ENCODE results near the gene ANTXR2. TPM values are rescaled to one million over a fixed set of nuclear protein-coding genes. Genes with fewer than 3 reads are reported as not detected.

The ANTXR2 gene
- total and polyA plus RNA-seq, 2 of the 13 experiments (the other 11 are each of a cell fraction or from before 2014, with no cell fraction given) = 4.6 to 14.5 TPM

- TF ChIP-seq LCORL (IDR thresholded peaks at IDR 0.05) (no peak), LCORL (CRISPR knock-in tag; IDR thresholded peaks at IDR 0.05) (no peak), YY1 (IDR thresholded peaks at IDR 0.05; ENCODE audit: insufficient read depth, insufficient replicate concordance, low read depth, low read length) (no peak)
These were observed 40.6 kb upstream of the ANTXR2 start (continued) for GRCh38 chr4:80113615-80114014.

DNA sequence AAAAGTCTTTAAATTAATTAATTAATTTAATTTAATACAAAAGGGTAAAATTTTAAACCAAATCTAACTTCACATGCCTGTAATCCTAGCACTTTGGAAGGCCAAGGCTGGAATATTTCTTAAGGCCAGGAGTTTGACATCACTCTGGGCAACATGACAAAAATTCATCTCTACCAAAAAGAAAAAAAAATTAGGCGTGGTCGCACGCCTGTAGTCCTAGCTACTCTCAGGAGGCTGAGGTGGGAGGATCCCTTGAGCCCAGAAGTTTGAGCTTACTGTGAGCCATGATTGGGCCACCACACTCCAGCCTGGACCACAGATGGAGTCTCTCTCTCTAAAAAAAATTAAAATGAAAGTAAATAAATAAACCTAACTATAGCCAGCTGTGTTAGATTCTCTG, 39.2 kb upstream of the ANTXR2 start:
- ATAC-seq = no peak
- Histone ChIP-seq H3K4me2 (ENCODE audit: low read depth, low read length) (no peak overlapping the region), H4K20me1 (ENCODE audit: insufficient read depth, low read length) (no peaks in the 10 kb centered on the region), H3K79me2 (ENCODE audit: insufficient read depth, low read length) (no peaks in the 10 kb centered on the region), H3K9me3 (ENCODE audit: low read length) (peaks cover 8% of the 10 kb centered on the region; the same call in 1 of the 2 replicates), H3K4me3 (replicated peaks in 1 of 3; ENCODE audit: insufficient read depth in 1 of 3, low read depth in 2 of 3, low read length in 3 of 3) (no peak overlapping the region), H3K9ac (ENCODE audit: insufficient read depth, low read depth, low read length) (no peak overlapping the region), H3K27me3 (ENCODE audit: control insufficient read depth in 1 of 2, insufficient read depth in 2 of 2, low read length in 2 of 2) (no peaks in the 10 kb centered on the region), H3K36me3 (replicated peaks in 1 of 2; ENCODE audit: control insufficient read depth in 1 of 2, insufficient read depth in 2 of 2, low read length in 2 of 2) (no peaks in the 10 kb centered on the region), H3K4me1 (ENCODE audit: insufficient read depth, low read length) (no peaks in the 10 kb centered on the region), H2AFZ (ENCODE audit: low read length) (no peak overlapping the region), H3K27ac (ENCODE audit: extremely low read length, insufficient read depth, low read length) (no peak overlapping the region)
- ChIA-PET CTCF (ENCODE audit: low intra/inter-chr PET ratio, low total read pairs) (no interaction called here), POLR2A (no interaction called here)
- in situ Hi-C loops (cut with HindIII; ENCODE audit: extremely low pct_ligation_motif_present, low pct_unique_long_range_greater_than_20kb) (no loop called here), intact Hi-C loops (cut with micrococcal nuclease; ENCODE audit: unreplicated experiment) (no loop called here)
- FAIRE-seq = no peak
- no TSS peak for BruUV-seq (replicated peaks)
- TF ChIP-seq JARID2 (CRISPR knock-in tag; IDR thresholded peaks at IDR 0.05; ENCODE audit: insufficient replicate concordance) (no peak), ZNF550 (CRISPR knock-in tag; IDR thresholded peaks at IDR 0.05; ENCODE audit: borderline replicate concordance) (no peak), NR2C2 (CRISPR knock-in tag; IDR thresholded peaks at IDR 0.05; ENCODE audit: borderline replicate concordance) (no peak), ZMYM2 (CRISPR knock-in tag; IDR thresholded peaks at IDR 0.05) (no peak), ZNF230 (CRISPR knock-in tag; IDR thresholded peaks at IDR 0.05) (no peak), ZNF124 (CRISPR knock-in tag; IDR thresholded peaks at IDR 0.05) (no peak), CERS6 (CRISPR knock-in tag; IDR thresholded peaks at IDR 0.05) (no peak), ZNF30 (CRISPR knock-in tag; IDR thresholded peaks at IDR 0.05) (no peak), ZNF205 (CRISPR knock-in tag; IDR thresholded peaks at IDR 0.05) (no peak), HNRNPUL1 (IDR thresholded peaks at IDR 0.05; ENCODE audit: low read depth, low read length) (no peak), ZNF367 (CRISPR knock-in tag; IDR thresholded peaks at IDR 0.05; ENCODE audit: borderline replicate concordance) (no peak), GZF1 (CRISPR knock-in tag; IDR thresholded peaks at IDR 0.05) (no peak), RXRA (CRISPR knock-in tag; IDR thresholded peaks at IDR 0.05) (no peak)
- TF ChIP-seq, protein P1, sequence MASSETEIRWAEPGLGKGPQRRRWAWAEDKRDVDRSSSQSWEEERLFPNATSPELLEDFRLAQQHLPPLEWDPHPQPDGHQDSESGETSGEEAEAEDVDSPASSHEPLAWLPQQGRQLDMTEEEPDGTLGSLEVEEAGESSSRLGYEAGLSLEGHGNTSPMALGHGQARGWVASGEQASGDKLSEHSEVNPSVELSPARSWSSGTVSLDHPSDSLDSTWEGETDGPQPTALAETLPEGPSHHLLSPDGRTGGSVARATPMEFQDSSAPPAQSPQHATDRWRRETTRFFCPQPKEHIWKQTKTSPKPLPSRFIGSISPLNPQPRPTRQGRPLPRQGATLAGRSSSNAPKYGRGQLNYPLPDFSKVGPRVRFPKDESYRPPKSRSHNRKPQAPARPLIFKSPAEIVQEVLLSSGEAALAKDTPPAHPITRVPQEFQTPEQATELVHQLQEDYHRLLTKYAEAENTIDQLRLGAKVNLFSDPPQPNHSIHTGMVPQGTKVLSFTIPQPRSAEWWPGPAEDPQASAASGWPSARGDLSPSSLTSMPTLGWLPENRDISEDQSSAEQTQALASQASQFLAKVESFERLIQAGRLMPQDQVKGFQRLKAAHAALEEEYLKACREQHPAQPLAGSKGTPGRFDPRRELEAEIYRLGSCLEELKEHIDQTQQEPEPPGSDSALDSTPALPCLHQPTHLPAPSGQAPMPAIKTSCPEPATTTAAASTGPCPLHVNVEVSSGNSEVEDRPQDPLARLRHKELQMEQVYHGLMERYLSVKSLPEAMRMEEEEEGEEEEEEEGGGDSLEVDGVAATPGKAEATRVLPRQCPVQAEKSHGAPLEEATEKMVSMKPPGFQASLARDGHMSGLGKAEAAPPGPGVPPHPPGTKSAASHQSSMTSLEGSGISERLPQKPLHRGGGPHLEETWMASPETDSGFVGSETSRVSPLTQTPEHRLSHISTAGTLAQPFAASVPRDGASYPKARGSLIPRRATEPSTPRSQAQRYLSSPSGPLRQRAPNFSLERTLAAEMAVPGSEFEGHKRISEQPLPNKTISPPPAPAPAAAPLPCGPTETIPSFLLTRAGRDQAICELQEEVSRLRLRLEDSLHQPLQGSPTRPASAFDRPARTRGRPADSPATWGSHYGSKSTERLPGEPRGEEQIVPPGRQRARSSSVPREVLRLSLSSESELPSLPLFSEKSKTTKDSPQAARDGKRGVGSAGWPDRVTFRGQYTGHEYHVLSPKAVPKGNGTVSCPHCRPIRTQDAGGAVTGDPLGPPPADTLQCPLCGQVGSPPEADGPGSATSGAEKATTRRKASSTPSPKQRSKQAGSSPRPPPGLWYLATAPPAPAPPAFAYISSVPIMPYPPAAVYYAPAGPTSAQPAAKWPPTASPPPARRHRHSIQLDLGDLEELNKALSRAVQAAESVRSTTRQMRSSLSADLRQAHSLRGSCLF (CRISPR knock-in tag; IDR thresholded peaks at IDR 0.05; ENCODE audit: borderline replicate concordance) = no peak
- TF ChIP-seq, protein P2, sequence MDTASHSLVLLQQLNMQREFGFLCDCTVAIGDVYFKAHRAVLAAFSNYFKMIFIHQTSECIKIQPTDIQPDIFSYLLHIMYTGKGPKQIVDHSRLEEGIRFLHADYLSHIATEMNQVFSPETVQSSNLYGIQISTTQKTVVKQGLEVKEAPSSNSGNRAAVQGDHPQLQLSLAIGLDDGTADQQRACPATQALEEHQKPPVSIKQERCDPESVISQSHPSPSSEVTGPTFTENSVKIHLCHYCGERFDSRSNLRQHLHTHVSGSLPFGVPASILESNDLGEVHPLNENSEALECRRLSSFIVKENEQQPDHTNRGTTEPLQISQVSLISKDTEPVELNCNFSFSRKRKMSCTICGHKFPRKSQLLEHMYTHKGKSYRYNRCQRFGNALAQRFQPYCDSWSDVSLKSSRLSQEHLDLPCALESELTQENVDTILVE (CRISPR knock-in tag; IDR thresholded peaks at IDR 0.05) = no peak
- no peak for DNase-seq (ENCODE audit: low spot score)
- WGBS (ENCODE audit: low lambda C conversion rate) = 2% methylated on average over 3 of the region's 3 CpGs

Data from HepG2 (cell line).